IPS-18c (cell line): ENCODE measurements around the gene ANKRD63.

ENCODE experiments used
- H3K4me3 ChIP-seq: 2 replicates; pipeline ENCODE4 v1.7.0; 2013; ENCODE audit warnings: low read depth, mild to moderate bottlenecking, low read length, moderate library complexity; ENCODE audit not compliant: insufficient read depth
- H3K9me3 ChIP-seq: one replicate; pipeline ENCODE4 v1.6.1; 2013; ENCODE audit warnings: mild to moderate bottlenecking, low read length, moderate library complexity; ENCODE audit not compliant: control insufficient read depth, insufficient read depth

ANKRD63 gene

DNA sequence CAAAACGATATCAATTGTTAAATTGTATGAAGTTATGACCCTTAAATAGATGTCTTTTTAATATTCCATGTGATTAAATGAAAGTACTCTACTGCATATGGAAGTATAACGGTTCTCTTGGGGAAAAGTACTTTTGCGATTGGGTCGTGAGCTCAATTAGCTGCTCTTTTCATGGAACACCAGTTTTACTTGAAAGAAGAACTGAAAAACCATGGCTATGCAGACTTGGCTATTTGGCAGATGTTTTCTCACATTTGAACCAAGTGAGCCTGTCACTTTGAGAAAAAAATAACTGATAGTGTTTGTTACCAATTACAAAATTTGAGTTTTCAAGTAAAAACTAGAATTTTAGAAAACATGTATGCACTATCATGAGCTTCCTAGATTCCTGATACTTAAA, 34.7 kb upstream of the ANKRD63 start:
- Histone ChIP-seq H3K9me3 (no peaks in the 10 kb centered on the region), H3K4me3 (no peak overlapping the region)

DNA sequence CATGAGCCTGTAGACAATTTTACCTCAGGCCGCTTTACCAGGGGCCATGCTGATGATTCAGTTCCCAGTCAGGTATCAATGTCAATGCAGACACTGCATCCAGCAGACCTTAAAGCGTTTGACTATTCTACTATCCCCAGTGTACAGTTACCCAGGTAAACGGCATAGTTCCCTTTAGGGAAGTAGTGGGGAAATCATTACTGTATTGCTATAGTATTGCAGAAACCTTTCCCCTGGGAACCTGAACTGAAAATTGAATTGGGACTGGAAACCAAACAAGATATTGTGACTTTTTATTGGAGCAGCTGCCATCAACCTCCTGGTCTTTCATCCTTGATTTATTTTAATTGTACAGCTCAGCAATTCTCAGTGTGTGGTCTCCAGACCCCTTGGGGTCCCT, 34.1 kb upstream of the ANKRD63 start:
- H3K4me3 ChIP-seq: no peak overlapping the region
- H3K9me3 ChIP-seq: no peaks in the 10 kb centered on the region

DNA sequence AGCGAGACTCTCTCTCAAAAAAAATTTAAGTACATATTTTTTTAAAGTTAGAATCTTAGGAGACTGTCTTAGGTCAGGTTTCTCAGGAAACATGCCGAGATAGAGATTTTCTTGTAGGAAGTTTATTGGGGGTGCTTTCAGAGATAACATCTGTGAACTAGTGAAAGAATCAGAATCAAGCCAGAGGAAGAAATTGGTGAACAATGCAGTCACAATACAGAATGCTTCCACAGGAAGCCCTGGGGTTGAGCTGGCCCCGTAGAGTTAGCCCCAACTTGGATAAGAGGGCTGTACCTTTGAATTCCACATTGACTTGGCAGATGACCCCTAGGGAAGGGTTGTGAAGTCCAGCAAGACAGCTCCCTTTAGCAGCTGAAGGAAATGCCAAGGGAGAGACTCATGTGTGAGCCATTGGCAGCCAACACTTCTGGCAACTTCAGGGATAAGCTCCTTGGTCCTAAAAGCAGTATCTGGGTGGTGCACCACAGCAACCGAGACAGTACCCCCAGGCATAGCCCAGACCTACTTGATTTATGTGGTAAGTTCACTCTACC, 31.9 kb upstream of the ANKRD63 start:
- Histone ChIP-seq H3K9me3 (no peaks in the 10 kb centered on the region), H3K4me3 (no peak overlapping the region)

DNA sequence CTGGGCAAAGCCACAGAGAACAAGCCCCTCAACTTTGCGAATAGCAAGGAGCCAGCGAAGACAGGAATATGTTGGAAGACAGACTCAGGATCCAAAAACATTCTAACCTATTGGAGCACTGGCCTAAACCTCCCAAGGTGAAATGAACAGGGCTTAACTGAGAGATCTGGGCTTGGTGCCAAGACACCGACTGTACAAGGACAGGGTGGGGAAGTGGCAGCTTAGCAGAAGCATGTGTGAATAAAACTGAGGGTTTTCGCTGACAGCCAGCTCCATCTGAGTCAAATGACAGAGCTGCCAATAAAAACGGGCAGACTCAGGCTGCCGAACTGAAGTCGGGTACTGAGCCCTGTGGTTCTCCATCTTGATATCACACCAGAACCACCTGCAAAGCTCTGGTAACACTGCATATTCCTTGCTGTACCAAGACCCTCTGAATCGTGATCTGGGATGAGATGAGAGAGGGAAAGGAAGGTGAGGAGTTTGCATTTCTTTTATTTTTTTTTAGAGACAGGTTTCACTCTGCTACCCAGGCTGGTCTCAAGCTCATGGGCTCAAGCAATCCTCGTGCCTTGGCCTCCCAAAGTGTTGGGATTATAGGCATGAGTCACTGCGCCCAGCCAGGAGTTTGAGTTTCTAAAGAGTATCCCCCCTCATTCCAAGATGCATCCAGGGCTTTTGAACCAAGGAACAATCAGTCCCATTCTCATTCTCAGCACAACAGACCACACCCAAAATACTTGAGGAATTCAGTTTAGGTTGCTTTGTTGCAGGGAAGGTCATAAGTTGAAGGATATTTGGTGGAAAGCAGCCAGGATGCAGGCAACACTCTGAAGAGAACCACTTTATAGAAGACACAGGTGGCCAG, 30.9 kb upstream of the ANKRD63 start:
- no peaks in the 10 kb centered on the region for H3K9me3 ChIP-seq
- H3K4me3 ChIP-seq: no peak overlapping the region

DNA sequence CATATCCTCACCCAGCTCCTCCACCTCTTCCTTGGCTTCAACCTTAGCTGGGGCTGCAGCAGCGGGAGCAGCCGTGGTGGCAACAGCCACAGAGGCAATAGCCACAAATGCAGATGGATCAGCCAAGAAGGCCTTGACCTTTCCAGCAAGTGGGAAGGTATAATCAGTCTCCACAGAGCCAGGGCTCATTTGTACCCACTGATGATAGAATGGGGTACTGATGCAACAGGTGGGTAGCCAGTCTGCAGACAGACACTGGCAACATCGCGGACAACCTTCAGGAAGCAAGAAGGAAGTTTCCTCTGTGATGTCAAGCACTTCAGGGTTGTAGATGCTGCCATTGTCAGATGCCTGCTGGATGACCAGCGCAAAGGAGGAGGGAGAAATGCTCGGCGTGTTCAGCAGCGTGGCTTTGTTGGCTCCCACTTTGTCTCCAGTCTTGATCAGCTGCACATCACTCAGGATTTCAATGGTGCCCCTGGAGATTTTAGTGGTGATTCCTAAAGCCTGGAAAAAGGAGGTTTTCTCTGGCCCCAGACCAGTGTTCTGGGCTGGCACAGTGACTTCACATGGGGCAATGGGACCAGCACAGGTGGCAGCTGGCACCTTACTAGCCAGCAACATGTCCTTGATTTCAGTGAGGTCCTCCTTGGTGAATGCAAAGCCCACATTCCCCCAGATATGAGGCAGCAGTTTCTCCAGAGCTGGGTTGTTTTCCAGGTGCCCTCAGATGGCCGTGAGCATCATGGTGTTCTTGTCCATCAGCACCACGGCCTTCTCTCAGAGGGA, 29.7 kb upstream of the ANKRD63 start:
- H3K4me3 ChIP-seq: no peak overlapping the region

DNA sequence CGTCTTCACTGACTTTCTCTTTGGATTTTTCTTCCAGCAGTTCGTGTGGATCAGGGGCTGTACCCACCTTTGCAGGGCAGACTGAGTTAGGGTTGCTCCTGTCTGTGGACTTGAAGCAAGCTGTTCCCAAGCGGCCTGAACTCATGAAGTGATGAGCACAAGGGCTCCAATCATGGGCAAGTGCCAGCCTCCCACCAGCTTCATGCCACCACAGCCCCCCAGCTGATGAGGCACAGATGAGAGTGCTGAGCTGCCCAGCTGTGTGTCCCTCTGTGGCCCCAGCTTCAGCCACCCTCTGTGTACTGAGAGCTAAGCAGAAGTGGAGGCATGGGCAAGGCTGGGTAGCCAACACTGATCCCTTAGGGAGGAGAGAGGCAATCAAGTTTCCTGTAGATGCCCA, 28.1 kb upstream of the ANKRD63 start:
- no peak overlapping the region for H3K4me3 ChIP-seq
- H3K9me3 ChIP-seq: no peaks in the 10 kb centered on the region

More for the DNA sequence above, 29.7 kb upstream of the ANKRD63 start:
- H3K9me3 ChIP-seq: no peaks in the 10 kb centered on the region

DNA sequence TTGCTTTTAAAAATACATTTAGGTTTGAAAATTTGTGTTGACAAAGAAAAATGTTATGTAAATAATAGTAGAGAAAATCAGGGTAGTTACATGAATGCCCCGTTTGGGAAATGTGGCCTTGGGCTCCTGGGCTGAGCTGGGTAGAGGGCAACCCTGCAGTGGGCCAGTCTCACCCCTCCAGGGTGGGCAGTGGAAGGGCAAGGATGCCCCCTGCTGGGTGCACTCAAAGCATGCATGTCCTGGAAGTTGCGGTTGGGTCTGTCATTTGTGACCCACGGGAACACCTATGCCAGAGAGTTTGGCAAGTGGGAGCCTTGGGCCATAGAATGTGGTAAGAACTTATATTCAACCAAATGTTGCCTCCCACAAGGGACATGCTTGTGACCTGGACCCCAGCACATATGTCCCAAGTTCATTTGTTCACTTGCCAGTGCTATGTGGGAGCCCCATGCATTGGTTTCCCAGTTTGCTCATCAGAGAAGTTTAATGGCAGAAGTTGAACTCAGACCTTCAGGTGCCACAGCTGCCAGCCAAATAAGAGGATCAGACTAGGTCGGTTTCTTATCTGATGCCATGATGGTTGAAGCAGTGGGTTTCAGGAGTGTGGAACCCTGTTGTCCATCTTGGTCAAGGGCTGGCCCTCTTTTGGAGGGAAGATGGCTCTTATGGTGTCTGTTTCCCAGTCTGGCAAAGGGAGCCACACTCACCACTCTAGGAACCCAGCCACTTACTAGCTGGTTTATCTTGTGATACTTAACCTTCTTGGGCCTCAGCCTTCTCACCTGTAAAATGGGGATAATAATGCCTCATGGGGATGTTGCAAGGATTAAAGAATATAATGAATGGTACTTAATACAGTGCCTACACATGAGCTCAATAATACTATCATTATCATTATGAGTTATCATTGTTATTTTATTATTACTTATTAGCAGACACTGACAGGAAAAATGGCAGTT, 27.4 kb upstream of the ANKRD63 start:
- Histone ChIP-seq H3K4me3 (no peak overlapping the region), H3K9me3 (no peaks in the 10 kb centered on the region)

DNA sequence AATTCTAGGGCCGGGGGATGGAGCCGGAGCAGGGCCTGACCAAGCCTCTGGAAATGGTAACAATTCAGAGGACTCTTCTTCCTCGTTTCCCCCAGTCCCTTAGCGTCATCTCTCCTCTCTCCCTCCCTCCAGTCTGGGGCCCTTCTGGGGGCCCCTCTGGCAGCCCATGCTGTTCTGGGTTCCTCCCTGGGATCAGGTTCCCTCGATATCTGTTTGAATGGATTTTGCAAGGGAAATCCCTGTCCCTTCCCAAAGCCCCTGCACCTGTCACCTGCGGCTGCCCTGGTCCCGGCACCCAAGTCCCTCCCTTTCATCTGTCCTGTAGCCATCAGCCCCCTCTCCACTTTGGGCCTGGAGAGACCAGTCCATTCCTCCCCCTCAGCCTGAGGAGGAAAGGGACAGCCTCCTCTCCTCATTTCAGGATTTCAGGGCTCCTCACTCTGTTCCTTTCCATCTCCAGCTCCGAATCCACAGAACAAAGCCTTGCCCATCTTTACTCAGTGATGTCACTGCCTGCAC, 26.5 kb upstream of the ANKRD63 start:
- no peak overlapping the region for H3K4me3 ChIP-seq
- H3K9me3 ChIP-seq: no peaks in the 10 kb centered on the region

DNA sequence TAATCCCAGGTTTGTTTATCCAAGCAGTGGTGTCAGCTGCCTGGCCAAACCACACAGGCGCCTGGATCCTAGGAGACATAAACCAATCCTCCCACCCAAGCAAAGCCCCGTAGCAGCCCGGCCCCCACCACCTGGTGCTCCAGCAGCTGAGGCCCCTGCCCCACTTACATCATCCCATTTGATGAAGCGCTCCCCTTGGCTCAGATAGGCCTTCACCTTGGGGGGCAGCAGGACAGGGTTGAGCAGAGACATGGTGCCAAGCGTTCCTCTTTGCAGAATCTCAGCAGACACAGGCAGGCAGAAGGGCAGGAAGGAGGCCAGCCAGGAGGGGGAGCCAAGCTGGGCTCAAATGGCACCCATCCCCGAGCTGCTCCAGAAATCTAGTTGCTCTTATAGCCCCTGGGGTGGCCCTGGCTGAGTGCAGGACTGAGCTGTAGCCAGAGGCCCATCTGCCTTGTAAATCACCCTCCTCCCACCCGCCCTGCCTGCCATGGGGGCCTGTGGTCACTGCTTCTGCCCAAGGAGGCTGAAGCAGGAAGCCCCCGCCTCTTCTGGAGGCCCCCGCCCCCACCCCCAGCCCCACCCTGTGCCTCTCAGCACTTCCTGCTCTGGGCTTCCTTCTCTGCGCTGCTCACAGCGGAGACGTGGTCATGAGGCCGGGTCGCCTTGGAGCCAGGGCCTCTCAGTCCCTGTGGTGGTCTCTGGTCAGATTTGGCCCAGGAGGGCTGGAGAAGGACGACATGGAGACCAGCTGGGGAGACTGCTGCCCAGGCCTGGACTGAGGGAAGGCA, 24.8 kb upstream of the ANKRD63 start, which contains the start of gene PLCB2:
PLCB2 (minus strand) TSS at position 515 of the 791 bp plus-strand sequence; CDS start at position 252, 263 bp downstream.
- Histone ChIP-seq H3K4me3 (peak within 1 kb of the TSS; percentile 3), H3K9me3 (no peaks in the 10 kb centered on the region)

DNA sequence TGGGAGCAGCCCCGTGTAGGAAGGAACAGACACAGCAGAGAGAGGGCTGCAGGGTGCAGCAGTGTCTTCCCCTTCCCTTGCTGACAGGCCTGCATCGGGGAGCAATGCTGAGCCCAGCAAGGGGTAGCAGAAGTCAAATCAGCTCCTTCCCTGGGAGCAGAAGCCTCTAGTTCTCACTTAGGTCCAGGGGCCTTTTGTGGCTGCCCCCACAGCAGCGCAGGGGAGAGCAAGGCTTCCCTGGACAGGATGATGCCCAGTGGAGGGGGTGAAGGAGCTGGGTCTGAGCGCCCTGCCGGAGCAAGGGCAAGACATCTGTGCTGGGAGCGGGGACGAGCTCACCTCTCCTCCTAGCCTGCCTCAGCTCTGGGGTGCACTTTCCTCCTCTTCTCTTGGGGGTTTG, 24.0 kb upstream of the ANKRD63 start:
- no peaks in the 10 kb centered on the region for H3K9me3 ChIP-seq
- no peak overlapping the region; the same call in 1 of the 2 replicates for H3K4me3 ChIP-seq

DNA sequence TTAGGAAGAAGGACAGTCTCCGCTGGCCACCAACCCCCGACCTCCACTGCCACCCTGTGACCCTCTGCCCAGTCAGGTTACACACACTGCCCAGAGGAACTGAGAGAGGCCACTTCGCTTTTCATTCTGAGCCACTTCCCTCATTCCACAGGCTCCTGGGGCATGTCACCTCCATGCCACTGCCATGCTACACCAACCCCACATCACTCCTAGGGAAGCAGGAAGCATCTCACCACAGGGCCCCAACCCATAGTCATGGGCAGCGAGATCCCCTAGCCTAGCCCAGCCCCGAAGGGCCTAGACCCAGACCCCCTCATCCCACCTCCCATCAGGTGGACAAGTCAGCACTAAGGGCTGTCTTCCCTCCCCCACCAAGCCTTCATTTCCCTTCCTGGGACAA, 23.5 kb upstream of the ANKRD63 start:
- H3K4me3 ChIP-seq: no peak overlapping the region
- no peaks in the 10 kb centered on the region for H3K9me3 ChIP-seq

DNA sequence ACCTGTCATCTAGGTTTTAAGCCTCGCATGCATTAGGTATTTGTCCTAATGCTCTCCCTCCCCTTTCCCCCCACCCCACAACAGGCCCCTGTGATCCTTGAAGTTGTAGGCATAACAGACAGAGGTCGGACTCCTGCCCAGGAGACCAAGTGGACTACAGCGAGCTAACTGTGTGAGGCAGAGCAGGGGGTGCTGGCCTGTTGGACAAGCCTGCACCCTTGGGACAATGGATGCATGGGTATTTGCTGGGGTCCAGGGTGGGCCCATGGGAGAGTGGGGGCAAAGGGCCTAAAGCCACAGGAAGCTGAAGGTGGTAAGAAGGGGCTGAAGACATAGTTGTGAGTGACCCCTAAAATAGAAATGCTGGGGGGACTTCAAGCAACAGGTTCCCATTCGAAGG, 22.4 kb upstream of the ANKRD63 start:
- Histone ChIP-seq H3K4me3 (no peak overlapping the region), H3K9me3 (no peaks in the 10 kb centered on the region)

DNA sequence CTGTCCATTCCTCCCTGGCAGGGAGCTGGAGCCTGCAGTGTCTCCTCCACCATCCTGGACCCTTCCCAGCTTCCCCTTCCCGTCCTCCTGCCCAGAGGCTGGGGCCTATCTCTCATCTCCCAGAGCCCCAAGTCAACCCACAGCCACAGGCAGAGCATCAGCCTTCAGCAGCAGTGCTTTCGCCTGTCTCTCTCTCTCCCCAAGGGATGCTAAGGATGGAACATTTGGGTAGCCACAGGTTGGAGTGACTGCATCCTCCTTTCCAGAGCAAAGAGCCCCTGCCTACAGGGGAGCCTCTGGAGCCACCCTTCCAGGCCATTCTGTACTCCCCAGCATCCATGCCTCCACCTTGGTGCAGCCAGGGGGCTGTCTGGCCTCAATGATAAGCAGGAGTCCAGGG, 20.7 kb upstream of the ANKRD63 start:
- Histone ChIP-seq H3K4me3 (no peak overlapping the region), H3K9me3 (no peaks in the 10 kb centered on the region)

DNA sequence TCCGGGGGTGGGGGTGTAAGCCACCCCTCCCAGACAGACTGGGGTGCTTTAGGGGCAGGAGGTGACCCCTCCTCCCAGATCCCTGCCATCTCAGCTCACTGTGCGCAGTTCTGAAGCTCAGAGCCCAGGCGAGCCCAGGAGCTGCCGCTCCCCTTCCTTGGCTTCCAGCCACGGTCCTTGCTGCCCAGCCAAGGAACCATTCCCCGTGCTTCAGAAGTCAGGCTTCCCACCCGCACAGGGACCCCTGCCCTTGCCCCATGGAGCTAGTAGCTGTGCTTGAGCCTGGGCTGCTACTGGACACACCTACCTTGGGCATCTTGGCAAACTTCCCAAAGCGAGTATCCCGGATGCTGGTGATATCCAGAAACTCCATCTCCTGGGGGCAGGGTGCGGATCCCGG, 20.1 kb upstream of the ANKRD63 start:
- Histone ChIP-seq H3K4me3 (no peak overlapping the region), H3K9me3 (no peaks in the 10 kb centered on the region)

DNA sequence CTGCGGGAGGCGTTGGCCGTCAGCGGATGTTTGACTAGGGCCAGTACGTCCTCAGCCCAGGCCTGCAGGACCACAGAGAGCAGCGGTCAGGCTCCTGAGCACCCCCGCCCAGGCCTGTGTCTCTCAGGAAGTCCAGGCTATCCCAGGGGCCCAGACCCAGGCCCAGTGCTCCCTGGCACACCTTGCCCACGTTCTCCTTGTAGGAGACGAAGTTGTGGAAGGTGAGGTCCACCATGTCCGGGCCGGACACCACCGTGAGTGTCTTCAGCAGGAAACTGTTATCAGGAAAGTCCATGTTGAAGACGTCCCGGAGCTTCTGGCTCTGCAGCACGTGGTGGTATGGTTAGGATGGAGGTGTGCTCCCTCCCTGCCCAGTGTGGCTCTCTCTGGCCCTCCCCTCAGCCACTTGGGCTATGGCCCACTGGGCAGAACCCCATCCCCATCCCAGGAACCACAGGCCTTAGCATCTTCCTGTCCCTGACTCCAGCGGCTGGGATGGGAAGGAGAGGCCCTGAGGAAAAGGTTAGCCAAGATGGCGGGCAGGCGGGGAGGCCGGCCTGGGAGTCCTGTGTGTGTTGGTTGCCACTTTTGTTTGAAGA, 19.5 kb upstream of the ANKRD63 start:
- Histone ChIP-seq H3K4me3 (no peak overlapping the region), H3K9me3 (no peaks in the 10 kb centered on the region)
